GM18505 (cell line): ENCODE measurements around the gene RHOB.
A peak's percentile ranks its signal among the peaks of the same experiment; 100 is the strongest.
"Not testable (repeated sequence)": the region's sequence is repeated elsewhere in the genome, so short reads cannot be mapped to it uniquely, and the experiment has no call there.

Experiments used
- ATAC-seq: cut with Tn5 transposase; IDR thresholded peaks from one replicate; pipeline ENCODE4 v1.9.1; 2021; ENCODE audit not compliant: unreplicated experiment
- POLR2A ChIP-seq: IDR thresholded peaks from 4 replicates; pipeline ENCODE4 v1.6.1; 2011; ENCODE audit warnings: borderline replicate concordance; ENCODE audit not compliant: insufficient read depth, insufficient read length; ENCODE audit errors: extremely low read depth

The RHOB gene

GRCh38 chr2:20416723-20417122, 30.2 kb upstream of the RHOB start:
- ATAC-seq, result no peak
- no peak for TF ChIP-seq POLR2A

- ATAC-seq, result not testable (repeated sequence)
Measured at GRCh38 chr2:20417230-20417821, 29.5 kb upstream of the RHOB start.

GRCh38 chr2:20418519-20418918, 28.4 kb upstream of the RHOB start:
- no peak for TF ChIP-seq POLR2A
- ATAC-seq, result no peak

GRCh38 chr2:20419007-20419576, 27.8 kb upstream of the RHOB start:
- ATAC-seq, result no peak

GRCh38 chr2:20419752-20420151, 27.1 kb upstream of the RHOB start:
- no peak for ATAC-seq
- TF ChIP-seq POLR2A, result no peak

More at GRCh38 chr2:20419007-20419576, 27.8 kb upstream of the RHOB start:
- no peak for TF ChIP-seq POLR2A

- no peak for ATAC-seq
- no peak for TF ChIP-seq POLR2A
Measured at GRCh38 chr2:20421336-20421987, 25.4 kb upstream of the RHOB start.

- no peak for TF ChIP-seq POLR2A
- ATAC-seq, result no peak
Measured at GRCh38 chr2:20421988-20422370, 24.9 kb upstream of the RHOB start.

GRCh38 chr2:20422402-20423271, 24.2 kb upstream of the RHOB start:
- ATAC-seq, result no peak

GRCh38 chr2:20423359-20423758, 23.5 kb upstream of the RHOB start:
- no peak for TF ChIP-seq POLR2A
- ATAC-seq, result no peak

More at GRCh38 chr2:20422402-20423271, 24.2 kb upstream of the RHOB start:
- no peak for TF ChIP-seq POLR2A

- no peak for ATAC-seq
- TF ChIP-seq POLR2A, result no peak
Measured at GRCh38 chr2:20423847-20424246, 23.0 kb upstream of the RHOB start.

GRCh38 chr2:20424300-20425290, 22.3 kb upstream of the RHOB start:
- peak; percentile 47 for ATAC-seq
- TF ChIP-seq POLR2A, result peak; percentile 13

GRCh38 chr2:20425371-20425881, 21.4 kb upstream of the RHOB start:
- ATAC-seq, result peak; percentile 35
- TF ChIP-seq POLR2A, result no peak
